Stimulated activated CD4-positive, alpha-beta T cell treated with anti-CD3 and anti-CD28 coated beads, Interleukin-12 subunit alpha, Interleukin-12 subunit beta, amount 100 ng/mL, for 24 hours (primary cell): ENCODE data around the gene LRTM2.
A peak's percentile ranks its signal among the peaks of the same experiment; 100 is the strongest.
"Not testable (repeated sequence)": the region's sequence is repeated elsewhere in the genome, so short reads cannot be mapped to it uniquely, and the experiment has no call there.

Experiments used
- DNase-seq, 2 experiments: peaks; one replicate each; pipeline ENCODE4 v3.0.0-alpha.2; 2020; ENCODE audit warnings: low read depth in 2 of 2

LRTM2 gene

GRCh38 chr12:1811281-1811947 is 9.0 kb upstream of the LRTM2 start:
- peak in 1 of 2 experiments; percentile 46 for DNase-seq

- no peak for DNase-seq
Observed at GRCh38 chr12:1811948-1812291, 8.4 kb upstream of the LRTM2 start.

- DNase-seq: no peak
Observed at GRCh38 chr12:1812650-1813302, 7.6 kb upstream of the LRTM2 start.

GRCh38 chr12:1814266-1814665 is 6.1 kb upstream of the LRTM2 start:
- DNase-seq: no peak

DNA sequence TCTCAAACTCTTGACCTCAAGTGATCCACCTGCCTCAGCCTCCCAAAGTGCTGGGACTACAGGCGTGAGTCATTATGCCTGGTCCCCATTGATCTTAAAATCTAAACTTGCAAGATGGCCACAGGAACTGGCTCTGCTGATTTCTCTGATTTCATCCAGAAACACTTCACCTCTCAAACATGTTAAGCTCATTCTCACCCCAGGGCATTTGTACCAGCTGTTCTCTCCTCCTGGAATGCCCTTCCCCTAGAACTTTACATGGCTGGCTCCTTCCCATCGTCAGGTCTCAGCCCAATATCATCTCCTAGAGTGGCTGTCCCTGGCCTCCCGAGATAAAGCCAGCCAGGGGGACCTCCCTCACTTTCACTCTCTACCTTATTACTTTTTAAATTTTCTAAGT is 5.3 kb upstream of the LRTM2 start:
- DNase-seq: no peak

GRCh38 chr12:1815814-1816729 is 4.3 kb upstream of the LRTM2 start:
- no peak for DNase-seq

- DNase-seq: no peak
Observed at GRCh38 chr12:1816730-1817348, 3.5 kb upstream of the LRTM2 start.

- not testable (repeated sequence) for DNase-seq
Observed at GRCh38 chr12:1817928-1818327, 2.4 kb upstream of the LRTM2 start.

DNA sequence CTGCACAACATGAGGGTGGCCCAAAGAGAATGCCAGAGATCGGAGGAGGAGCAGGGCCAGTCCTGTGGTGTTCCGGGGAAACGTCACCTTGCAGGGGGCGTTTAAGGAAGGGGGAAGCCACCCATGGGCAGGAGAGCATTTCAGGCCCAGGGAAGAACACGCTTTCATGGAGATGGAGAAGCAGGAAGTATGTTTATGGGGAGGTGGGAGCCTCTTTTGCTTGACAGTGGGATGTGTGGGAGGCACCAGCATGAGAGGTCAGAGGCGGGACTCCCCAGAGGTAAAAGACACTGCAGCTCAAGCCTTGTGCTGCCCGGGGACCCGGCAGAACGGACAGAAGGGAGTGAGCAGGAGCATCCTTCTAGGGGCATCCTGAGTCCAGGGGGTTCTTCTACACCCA is 1.3 kb upstream of the LRTM2 start:
- no peak for DNase-seq

DNA sequence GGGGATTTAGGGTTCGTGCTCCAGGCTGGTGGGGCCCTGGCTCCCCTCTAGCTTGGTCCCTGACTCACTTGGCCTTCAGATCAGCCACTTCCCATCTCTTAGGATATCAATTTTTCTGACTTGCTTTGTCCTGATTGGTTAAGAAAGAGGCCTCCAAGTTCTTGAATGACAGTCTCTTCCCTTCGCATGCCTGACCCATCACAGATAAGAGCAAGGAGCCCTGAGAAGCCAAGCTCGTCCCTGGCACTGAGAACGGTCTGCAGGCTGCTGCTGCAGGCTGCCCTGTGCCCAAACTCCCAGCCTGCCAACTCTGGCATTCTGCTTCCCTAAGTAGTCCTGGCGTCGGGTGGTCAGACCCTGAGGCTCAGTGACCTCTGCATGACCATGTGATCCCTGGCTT is 794 bp upstream of the LRTM2 start:
- no peak for DNase-seq

DNA sequence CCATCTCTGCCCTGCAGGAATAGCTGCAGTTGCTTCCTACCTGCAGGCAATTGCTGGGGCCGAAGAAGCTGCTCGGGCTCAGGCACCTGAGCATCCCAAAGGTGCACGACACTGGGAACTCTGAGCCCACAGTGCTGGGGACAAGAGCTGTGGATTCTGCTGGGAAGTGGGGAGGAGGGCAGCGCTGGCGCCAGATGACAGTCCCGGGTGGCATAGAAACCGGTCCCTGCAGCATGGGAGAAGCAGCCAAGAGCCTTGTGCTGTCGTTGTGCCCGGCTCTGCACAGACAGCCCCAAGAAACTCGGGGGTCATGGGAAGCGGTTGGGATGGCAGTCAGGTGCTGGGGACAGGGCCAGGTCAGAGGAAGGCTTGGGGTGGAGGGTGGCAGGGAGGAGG is 529 bp downstream of the LRTM2 start:
- no peak for DNase-seq

DNA sequence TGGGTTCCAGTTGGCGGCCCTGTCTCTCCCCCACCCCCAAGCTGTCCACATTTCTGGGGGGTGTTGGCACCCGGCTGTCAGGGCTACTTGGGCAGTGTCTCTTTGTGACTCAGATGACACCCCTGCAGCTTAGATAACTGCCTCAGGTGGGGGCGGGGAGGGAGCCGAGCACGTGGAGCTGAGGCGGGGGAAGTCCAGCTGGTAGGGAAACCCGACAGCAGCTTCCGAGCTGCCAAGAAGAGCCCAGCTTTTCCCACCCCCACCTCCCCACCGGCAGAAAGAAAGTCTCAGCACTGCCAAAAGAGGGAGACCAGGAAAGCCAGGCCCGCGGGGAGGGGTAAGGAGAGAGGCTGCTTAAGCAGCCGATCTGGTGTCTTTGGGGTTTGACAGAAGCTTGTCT is 1.4 kb downstream of the LRTM2 start:
- DNase-seq: no peak

- DNase-seq: no peak
Observed at GRCh38 chr12:1822699-1823098, 2.3 kb downstream of the LRTM2 start.

DNA sequence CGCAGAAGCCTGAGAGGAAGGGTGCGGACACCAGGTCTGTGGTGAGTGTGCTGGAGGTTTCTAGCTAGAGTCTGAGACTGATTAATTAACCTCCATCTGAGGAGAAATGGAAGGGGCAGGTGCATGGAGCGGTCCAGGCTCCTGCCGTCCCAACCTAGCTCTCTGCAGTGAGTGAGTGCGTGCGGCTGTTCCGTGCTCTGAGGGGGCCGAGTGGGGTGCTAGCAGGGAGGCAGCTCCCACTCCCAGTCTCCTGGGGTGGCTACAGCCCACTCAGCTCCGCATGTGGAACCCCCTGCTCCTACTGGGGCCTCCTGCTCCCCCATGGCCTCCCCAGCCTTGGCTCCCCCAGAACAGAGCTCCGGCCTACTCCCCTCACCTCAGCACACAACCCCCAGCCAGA is 2.9 kb downstream of the LRTM2 start:
- no peak for DNase-seq

- no peak for DNase-seq
Observed at GRCh38 chr12:1825382-1826102, 5.2 kb downstream of the LRTM2 start.

DNA sequence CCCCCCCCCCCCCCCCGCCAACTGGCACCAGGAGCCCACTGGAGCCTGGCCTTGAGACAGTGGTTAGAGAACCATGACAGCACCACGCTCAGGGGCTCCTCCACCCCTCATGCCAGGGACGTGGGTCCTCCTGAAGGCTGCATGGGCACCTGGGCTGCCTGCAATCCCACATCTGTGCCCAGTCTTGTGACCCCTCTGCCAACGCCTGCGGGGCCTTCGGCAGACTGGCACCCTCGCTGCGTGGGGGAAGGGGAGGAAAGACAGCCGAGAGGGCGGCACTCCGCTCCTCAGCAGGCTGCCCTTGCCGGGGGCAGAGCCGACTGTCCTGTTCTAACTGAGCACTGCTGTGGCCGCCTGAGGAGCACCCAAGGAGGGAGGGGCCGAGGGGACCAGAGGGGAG is 6.0 kb downstream of the LRTM2 start:
- no peak for DNase-seq

DNA sequence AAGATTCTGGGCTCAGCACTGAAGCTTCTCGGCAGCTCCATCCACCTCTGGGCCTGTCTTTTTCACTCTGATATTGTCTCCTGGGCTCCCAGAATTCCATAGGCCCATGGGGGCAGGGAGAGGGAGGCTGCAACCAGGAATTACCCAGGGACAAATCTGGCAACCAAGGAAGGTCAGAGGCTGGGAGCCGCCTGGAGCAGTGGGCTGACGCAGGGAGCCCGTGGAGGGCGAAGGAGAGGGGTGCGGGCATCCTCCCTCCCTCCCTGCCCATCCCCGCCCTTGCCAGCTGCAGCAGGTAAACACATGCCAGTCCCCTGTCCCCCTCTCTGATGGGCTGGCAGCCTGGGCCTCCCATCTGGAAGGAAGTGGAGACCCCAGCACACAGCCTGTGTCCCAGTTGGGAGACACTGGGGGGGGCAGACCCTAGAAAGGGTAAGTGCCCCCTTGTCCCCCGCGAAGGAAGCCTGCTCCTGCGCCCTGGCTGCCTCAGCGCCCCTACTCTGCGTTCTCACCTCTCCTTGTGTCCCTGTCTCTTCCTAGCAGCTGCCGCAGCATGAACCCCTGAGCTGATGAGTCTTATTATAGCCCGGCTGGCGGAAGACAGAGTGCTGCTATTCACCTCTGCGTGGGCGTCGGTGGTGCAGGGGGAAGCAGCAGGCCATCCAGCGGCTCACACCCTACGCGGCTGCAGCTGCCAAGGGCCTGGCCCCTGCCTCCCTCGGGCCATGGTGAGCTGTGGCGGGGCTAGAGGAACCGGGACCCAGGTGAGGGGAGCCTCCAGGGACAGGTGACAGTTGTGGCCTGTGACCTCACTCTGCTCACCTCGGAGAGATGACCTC is 6.7 kb downstream of the LRTM2 start:
- DNase-seq: no peak

GRCh38 chr12:1827826-1828805 is 7.8 kb downstream of the LRTM2 start:
- DNase-seq: no peak

DNA sequence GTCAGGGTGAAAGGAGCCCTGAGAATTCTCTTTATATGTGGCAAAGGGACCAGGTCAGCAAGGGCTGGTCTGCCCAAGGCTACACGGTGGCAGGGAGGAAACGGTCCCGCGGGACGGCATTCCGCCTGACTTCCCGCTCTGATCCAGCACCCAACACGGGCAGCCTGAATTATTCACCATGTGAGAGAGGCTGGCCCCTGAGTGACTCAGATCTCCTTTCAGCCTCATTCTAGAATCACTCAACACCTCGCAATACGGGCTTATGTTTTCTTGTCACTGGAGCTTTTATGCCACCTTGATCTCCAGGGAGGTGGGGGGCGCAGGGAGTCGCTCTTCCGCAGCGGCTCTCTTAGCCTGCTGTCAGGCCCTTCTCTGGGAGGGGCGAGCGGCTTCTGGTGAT is 8.5 kb downstream of the LRTM2 start:
- DNase-seq: no peak
